Suprapubic skin (tissue), 4 donors: Measurements from ENCODE around the gene ITPR2. TPM values are rescaled to one million over a fixed set of nuclear protein-coding genes. Genes with fewer than 3 reads are reported as not detected.

Source experiments
- DNase-seq, 2 donors: peaks; one replicate each; pipeline ENCODE4 v3.0.0-alpha.2; 2019; ENCODE audit warnings: low spot score in 2 of 2
- H3K27ac ChIP-seq: fragments of 200-600 bp; sonication (generic); one replicate; pipeline ENCODE4 v1.5.1; 2019
- H3K27me3 ChIP-seq: fragments of 200-600 bp; sonication (generic); one replicate; pipeline ENCODE4 v1.5.1; 2019
- H3K36me3 ChIP-seq: fragments of 200-600 bp; sonication (generic); one replicate; pipeline ENCODE4 v1.5.1; 2019
- H3K4me1 ChIP-seq: fragments of 200-600 bp; sonication (generic); one replicate; pipeline ENCODE4 v1.5.1; 2019
- H3K4me3 ChIP-seq: fragments of 200-600 bp; sonication (generic); one replicate; pipeline ENCODE4 v1.5.1; 2019; ENCODE audit warnings: mild to moderate bottlenecking
- H3K9me3 ChIP-seq: fragments of 200-600 bp; sonication (generic); one replicate; pipeline ENCODE4 v1.5.1; 2019
- EP300 ChIP-seq: sonication (generic); formaldehyde crosslinking; IDR thresholded peaks from one replicate; pipeline ENCODE4 v1.6.1; 2017; ENCODE audit warnings: antibody characterized with exemption
- POLR2A ChIP-seq, 2 donors: fragments of 450-650 bp; IDR thresholded peaks; one replicate each; pipeline ENCODE4 v1.6.1; 2017; ENCODE audit warnings: antibody characterized with exemption in 2 of 2, mild to moderate bottlenecking in 2 of 2, moderate library complexity in 2 of 2
- POLR2AphosphoS5 ChIP-seq, 3 donors: sonication (generic); formaldehyde crosslinking; IDR thresholded peaks; one replicate each; pipeline ENCODE4 v1.6.1; 2017; ENCODE audit warnings: antibody characterized with exemption in 3 of 3
- WGBS: methylation state at CpG from one replicate; pipeline ENCODE4 v1.1.5; 2018; 5-methylcytosine and 5-hydroxymethylcytosine counted together
- total RNA-seq, 4 donors: library from RNA; depleted of rRNA; stranded (reverse); fragments of >200 nt; gene quantifications; one replicate each; pipeline ENCODE4 v1.1.0, GENCODE V29; 2016
- TF ChIP-seq, protein P1 (sequence below), 2 donors: fragments of 200-600 bp in 1 of 2; fragments of 450-650 bp in 1 of 2; sonication (generic) in 1 of 2; IDR thresholded peaks; one replicate each; pipeline ENCODE4 v1.5.1; 2016 to 2019; ENCODE audit warnings: antibody characterized with exemption in 2 of 2, mild to moderate bottlenecking in 1 of 2, moderate library complexity in 1 of 2

Gene ITPR2
- total RNA-seq, 4 donors from 2014 or later = 59.6 to 159 (median 72.1) TPM

DNA sequence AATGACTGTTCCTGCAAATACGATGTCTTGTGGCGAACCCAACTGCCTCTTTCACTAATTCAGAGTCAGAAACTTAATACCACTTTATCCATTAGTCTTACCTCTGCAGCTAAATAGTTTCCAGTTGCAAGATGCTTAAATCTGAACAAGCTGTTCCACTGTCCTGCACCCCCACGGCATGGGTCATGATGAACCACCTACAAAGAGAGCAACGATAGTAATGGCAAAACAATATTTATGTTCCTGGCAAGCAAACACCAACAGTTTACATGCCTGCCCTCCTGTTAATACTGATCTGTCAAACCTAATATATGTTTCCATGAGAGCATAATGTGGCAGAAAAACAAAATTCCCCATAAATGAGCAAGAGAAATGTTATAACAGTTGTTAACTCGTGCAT, 121.9 kb downstream of the ITPR2 start:
- Histone ChIP-seq H3K27ac (no peak overlapping the region), H3K9me3 (no peaks in the 10 kb centered on the region), H3K4me3 (no peak overlapping the region), H3K27me3 (no peaks in the 10 kb centered on the region), H3K36me3 (peaks cover 25% of the 10 kb centered on the region), H3K4me1 (no peaks in the 10 kb centered on the region)
- TF ChIP-seq POLR2AphosphoS5 (IDR thresholded peaks at IDR 0.05) (no peak), POLR2A (IDR thresholded peaks at IDR 0.05) (no peak), EP300 (no peak)
- TF ChIP-seq, protein P1, sequence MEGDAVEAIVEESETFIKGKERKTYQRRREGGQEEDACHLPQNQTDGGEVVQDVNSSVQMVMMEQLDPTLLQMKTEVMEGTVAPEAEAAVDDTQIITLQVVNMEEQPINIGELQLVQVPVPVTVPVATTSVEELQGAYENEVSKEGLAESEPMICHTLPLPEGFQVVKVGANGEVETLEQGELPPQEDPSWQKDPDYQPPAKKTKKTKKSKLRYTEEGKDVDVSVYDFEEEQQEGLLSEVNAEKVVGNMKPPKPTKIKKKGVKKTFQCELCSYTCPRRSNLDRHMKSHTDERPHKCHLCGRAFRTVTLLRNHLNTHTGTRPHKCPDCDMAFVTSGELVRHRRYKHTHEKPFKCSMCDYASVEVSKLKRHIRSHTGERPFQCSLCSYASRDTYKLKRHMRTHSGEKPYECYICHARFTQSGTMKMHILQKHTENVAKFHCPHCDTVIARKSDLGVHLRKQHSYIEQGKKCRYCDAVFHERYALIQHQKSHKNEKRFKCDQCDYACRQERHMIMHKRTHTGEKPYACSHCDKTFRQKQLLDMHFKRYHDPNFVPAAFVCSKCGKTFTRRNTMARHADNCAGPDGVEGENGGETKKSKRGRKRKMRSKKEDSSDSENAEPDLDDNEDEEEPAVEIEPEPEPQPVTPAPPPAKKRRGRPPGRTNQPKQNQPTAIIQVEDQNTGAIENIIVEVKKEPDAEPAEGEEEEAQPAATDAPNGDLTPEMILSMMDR (IDR thresholded peaks at IDR 0.05) = no peak
- WGBS = 71% methylated on average over 5 of the region's 5 CpGs
- no peak for DNase-seq

DNA sequence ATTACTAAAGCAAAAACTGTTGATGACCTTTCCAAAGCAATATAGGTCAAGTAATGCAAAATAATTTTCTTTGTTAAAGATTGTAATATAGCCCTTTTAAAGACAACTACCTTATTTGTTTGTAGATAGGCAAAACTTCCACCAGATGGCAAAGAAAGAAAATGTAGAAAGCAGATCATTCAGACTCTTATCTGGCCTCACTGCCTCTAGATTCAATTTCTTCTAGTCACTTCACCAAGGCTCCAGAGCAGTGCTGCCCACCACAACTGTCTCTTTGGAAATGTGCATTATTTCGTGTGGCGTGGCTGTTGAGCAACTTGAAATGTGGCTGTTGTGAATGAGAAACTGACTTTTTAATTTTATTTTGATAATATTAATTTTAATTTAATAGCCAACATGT, 127.1 kb downstream of the ITPR2 start:
- H3K4me3 ChIP-seq = no peak overlapping the region
- DNase-seq = no peak
- H3K4me1 ChIP-seq = peaks cover 15% of the 10 kb centered on the region
- no peaks in the 10 kb centered on the region for H3K36me3 ChIP-seq
- 96% methylated on average over 2 of the region's 2 CpGs for WGBS
- no peak overlapping the region for H3K27ac ChIP-seq
- H3K27me3 ChIP-seq = no peaks in the 10 kb centered on the region
- TF ChIP-seq POLR2AphosphoS5 (IDR thresholded peaks at IDR 0.05) = no peak
- no peaks in the 10 kb centered on the region for H3K9me3 ChIP-seq

DNA sequence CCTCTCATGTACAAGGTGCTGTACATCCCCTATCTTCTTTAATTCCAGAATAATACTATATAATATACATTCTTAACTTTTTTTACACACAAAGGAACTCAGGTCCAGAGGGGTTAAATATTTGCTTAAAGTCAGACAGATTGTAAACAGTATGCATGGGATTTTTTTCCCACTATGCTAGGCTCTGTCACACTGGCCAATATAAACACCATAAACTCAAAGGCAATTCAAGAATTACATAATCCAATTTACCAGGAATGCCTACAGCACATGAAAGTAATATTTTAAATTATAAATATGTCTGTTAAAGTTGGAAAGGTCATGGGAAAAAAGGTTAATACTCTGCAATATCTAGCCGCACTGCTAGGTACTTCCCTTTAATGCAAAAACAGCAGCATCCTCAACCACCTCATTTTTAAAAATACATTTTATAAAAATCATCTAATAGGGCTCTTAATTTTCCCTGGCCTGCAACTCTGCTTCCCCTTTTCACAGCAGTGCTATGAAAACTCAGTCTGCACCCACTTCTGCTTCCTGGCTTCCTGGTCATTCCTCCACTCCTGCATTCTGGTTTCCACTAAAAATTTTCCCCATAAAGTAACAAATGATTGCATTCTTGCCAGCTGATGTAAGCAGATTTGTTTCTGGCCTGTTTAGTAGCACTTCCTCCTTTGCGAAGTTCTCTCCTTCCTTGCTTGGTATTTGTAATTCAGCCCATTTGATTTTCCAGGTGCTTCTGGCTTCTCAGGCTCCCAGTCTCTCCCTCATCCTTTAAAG, 128.1 kb downstream of the ITPR2 start:
- Histone ChIP-seq H3K4me1 (peaks cover 15% of the 10 kb centered on the region), H3K27me3 (no peaks in the 10 kb centered on the region), H3K4me3 (no peak overlapping the region), H3K27ac (no peak overlapping the region), H3K36me3 (peaks cover 3% of the 10 kb centered on the region), H3K9me3 (no peaks in the 10 kb centered on the region)
- TF ChIP-seq EP300 (no peak), POLR2AphosphoS5 (IDR thresholded peaks at IDR 0.05) (no peak), POLR2A (IDR thresholded peaks at IDR 0.05) (no peak)
- TF ChIP-seq, protein P1 (IDR thresholded peaks at IDR 0.05) = no peak
- WGBS = 40% methylated on average over 2 of the region's 2 CpGs
- DNase-seq = no peak

DNA sequence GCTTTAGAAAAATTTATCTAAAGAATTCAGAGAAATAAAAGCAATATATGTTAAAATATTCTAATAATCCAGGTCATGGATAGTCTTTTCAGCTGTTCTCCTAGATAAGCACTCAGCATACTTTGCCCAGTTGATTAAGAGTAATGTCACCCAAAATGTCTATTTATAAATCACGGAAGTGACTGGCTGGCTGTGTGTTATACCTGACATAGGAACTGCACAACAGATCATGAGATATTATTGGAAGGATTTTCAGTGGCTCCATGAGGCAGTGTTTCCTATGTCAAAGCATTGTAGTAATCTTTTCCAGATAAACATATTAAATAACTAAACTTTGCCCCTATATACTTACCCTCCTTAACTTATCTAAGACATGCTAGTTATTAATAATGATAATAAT, 128.8 kb downstream of the ITPR2 start:
- H3K27me3 ChIP-seq = no peaks in the 10 kb centered on the region
- H3K36me3 ChIP-seq = peaks cover 3% of the 10 kb centered on the region
- TF ChIP-seq POLR2AphosphoS5 (IDR thresholded peaks at IDR 0.05) (no peak), POLR2A (IDR thresholded peaks at IDR 0.05) (no peak), EP300 (no peak)
- TF ChIP-seq, protein P1 (IDR thresholded peaks at IDR 0.05) = no peak
- H3K4me3 ChIP-seq = no peak overlapping the region
- H3K4me1 ChIP-seq = peaks cover 15% of the 10 kb centered on the region
- no peaks in the 10 kb centered on the region for H3K9me3 ChIP-seq
- 66% methylated on average over 1 of the region's 1 CpG for WGBS
- H3K27ac ChIP-seq = no peak overlapping the region
- no peak for DNase-seq

DNA sequence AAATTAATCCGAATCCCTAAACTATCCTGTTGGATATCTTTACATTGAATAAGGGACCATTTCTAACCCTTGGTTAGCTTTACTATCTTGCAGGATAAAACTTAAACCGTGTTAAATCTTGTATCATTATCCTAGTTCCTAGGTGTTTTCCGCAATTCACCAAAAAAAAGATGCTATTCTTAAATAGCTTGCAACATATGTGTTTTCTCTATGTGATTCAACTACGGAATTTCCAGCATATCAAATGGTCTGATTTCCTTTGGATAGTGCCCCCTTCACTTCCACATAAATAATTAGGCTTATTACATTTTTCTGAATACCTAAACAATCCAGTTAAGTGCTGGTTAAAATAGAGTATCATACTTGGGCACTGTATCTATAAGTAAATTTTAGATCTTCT, 130.3 kb downstream of the ITPR2 start:
- DNase-seq = no peak
- whole genome bisulfite sequencing = 91% methylated on average over 4 of the region's 4 CpGs
- TF ChIP-seq EP300 (no peak), POLR2A (IDR thresholded peaks at IDR 0.05) (no peak), POLR2AphosphoS5 (IDR thresholded peaks at IDR 0.05) (no peak)
- TF ChIP-seq, protein P1 (IDR thresholded peaks at IDR 0.05) = no peak
- Histone ChIP-seq H3K9me3 (no peaks in the 10 kb centered on the region), H3K27me3 (no peaks in the 10 kb centered on the region), H3K36me3 (peaks cover 3% of the 10 kb centered on the region), H3K4me1 (peaks cover 15% of the 10 kb centered on the region), H3K27ac (no peak overlapping the region), H3K4me3 (no peak overlapping the region)
